GF-D8 (cell line): ENCODE measurements around the gene NAXE.
A peak's percentile ranks its signal among the peaks of the same experiment; 100 is the strongest.
"Not testable (repeated sequence)": the region's sequence is repeated elsewhere in the genome, so short reads cannot be mapped to it uniquely, and the experiment has no call there.

Experiments
- DNase-seq: peaks from one replicate; lab custom pipeline; 2025; lab: John Stamatoyannopoulos, UW

The NAXE gene

DNA sequence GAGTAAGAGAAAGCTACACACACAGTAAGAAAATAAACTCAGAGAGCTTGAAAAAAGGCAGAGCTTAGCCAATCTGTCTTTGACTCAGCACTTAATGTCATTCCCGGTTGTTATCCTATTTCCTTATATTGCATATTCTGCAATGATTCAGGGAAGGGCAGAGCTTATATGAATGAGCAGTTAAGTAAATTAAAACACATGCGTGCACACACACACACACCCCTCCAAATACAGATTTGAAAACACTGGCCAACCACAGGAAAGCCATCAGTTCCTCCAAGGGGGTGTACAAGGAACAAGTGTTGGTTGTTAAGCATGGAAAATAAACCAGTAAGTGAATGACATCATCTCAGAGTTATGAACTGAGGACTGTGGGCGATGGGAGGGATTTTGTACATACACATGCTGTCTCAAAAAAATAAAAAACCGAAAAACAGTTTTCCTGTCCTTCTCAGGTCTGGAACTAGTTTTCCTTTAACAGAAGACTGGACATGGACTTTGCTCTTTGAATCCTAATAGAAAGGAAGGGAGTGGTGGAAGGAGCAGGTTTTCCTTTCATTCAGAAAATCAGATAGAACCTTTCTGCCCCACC is 20.2 kb upstream of the NAXE start:
- DNase-seq: no peak

DNA sequence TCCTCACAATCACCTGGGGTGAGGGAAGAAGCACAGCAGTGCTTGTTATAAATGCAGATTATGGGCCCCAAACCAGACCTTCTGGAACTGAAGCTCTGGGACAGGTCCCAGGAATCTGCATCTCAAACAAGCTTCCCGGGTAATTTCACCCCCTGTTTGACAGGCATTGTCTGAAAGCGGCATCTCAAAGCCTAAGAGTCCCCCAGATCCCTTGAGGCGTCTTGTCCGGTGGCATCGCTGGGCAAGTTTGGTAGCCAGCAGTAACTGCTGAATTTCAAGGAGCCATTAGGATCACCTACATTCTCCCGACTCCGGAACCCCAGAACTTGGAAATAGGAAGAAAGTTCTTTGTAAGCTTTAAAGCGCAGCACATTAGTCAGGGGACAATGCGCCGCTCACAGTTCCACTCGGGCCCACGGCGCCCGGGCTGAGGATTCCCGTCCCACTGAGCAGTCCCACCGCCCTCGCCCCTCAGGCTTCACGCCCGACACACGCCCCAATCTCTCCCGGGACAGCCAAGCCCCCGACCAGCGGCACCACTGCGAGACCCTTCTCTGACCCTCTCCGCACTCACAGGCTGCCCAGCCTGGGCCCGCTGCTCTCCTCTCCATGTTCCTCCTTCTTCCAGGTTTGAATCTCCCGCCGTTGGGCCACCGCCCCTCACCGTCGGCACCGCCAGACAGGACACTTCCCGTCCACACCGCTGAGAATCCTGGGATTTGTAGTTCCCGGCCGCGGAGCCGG is 19.5 kb upstream of the NAXE start, which contains the start of gene IQGAP3:
Gene IQGAP3 (minus strand): TSS at position 647 of the 744 bp plus-strand sequence. CDS start 36 bp downstream, at position 611.
- peak; percentile 40 for DNase-seq

DNA sequence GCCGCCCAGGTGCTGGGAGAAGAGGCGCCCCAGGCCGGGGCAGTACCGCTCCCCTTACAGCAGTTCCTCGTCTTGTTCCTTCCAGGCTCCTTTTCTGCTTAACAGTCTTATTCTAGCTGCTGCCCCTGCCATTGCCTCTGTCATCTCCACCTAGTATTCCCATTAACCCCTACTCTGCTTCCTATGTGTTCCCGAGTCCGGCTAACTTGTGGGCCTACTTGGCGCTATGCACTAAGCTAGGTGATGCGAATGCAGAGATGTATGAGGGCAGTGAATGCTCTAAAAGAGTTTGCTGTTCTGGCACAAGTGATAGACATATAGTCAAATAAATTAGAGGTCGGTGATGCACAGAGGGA is 18.9 kb upstream of the NAXE start:
- no peak for DNase-seq

DNA sequence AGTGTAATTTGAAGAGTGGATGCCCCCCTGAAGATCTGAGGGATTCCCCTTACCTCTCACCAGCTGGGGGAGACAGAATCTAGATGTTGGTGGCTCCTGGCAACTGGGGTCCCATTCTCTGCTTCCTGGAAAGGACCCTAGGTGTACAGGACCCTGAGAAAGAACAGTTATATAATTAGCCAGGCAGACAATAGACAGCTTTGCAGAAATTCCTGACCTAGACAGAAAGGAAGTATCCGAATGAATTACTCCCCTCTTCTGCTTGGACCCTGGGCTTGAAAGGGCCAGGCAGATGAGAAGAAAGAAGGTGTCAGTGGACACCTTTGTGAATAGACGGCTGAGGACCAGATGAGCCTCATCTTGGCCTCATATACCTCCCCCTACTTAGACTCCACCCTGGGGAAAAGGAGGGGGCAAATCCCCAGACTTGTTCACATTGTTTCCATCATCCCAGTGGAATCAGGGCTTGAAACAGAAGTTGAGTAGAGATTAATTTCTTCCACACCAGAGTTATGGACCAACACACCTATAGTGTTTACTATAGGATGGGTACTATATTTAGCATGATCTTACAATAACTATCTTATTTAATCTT is 17.4 kb upstream of the NAXE start:
- DNase-seq: no peak

DNA sequence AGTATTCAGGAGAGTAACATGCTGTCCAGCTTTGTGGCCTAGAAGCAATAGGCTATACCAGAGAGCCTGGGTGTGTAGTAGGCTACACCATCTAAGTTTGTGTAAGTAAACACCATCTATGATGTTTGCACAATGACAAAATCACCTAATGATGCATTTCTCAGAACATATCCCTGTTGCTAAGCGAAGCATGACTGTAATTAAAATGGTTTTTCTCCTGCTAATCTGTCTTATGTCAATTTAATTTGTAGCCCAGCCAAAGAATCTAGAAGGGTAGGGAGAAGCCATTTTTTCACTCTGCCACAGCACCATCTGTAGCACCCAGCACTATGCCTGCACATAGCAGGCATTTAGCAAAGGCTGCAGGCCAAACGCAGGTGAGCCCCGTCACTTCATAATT is 14.0 kb upstream of the NAXE start:
- DNase-seq: no peak

DNA sequence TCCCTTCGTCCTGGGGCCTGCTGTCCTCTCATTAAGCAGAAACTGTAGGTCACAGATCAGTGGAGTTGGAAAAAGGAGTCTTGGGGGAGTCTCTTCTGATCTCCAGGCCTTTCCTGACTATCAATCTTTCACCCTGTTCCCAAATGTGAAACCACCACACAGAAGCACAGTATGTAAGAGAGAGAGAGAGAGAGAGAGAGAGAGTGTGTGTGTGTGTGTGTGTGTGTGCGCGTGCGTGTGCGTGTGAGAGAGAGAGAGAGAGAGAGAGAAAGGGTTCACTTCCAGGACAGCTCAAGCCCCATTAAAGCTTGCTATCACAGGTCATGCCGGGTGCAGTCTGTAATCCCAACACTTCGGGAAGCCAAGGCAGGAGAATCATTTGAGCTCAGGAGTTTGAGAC is 13.5 kb upstream of the NAXE start:
- DNase-seq: no peak

DNA sequence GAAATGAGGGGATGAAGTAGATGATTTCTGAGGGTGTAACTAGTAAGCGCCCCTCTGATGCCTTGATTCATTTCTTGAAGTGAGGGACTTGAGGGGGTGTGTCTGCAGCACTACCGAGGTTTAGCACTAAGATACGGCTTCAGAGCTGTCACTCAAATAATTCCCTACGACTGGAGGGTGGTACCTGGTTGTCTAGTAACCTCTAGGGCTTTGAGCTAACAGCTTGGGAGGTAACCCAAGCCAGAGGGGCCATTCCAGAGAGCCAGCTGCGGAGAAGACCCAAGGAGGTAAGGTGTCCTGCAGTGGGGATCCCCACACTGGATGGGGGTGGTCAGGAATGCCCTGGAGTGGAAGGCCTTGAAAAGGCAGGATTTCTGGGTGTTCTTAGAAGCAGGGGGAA is 12.1 kb upstream of the NAXE start, which contains the start of gene TTC24:
Gene TTC24 (plus strand): TSS at position 252 of the 400 bp plus-strand sequence. CDS start 1,642 bp downstream, outside the sequence.
- DNase-seq: no peak

DNA sequence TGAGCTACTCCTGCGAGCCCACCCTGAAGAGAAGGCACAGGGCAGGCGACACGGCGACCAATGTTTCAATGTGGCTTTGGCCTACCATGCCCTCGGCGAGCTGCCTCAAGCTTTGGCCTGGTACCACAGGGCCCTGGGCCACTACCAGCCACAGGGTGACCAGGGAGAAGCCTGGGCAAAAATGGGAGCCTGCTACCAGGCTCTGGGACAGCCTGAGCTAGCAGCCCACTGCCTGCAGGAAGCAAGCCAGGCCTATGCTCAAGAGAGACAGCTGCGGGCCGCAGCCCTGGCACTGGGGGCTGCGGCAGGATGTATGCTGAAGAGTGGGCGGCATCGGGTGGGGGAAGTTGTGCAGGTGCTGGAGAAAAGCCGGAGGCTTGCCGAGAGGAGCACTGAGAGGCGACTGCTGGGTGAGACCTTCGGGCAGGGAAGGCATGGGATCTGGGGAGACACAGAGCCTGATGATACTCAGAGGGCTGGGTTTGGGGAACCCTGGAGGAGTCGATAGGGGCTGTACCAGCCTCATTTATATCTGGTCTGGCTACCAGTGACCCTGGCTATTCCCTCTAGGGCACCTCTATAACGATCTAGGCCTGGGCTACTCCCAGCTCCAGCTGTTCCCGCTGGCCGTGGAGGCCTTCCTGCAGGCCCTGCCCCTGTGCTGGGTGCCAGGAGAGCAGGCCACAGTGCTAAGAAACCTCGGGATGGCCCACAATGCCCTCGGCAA is 9.8 kb upstream of the NAXE start:
- DNase-seq: no peak

DNA sequence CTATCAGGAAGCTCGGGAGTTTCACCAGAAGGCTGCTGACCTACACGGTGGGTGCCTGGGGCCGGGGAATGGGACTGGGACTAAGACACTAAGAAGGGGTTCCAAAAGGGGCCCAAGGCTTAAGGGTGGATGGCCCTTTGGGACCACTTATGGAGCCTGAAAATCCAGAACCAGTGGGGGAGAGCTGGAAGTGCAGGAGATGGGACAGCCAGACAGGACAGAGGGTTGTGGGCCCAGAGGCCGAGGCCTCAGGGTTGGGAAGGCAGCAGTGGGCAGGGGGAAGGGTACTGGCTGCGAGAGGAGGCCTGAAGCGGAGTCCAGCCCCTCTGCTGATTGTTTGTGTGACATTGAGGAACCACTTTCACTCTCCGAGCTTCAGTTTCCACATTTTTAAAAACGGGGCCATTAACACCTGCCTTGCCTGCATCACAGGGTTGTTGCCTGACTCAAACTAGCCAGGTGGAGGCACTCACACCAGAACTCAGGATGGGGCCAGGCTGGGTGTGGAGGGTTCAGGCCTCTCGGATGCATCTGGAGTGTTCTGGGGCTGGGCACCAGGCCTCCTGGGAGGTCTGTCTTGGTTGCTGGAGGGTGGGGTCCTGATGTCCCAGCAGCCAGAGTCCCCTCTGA is 9.1 kb upstream of the NAXE start:
- DNase-seq: no peak

DNA sequence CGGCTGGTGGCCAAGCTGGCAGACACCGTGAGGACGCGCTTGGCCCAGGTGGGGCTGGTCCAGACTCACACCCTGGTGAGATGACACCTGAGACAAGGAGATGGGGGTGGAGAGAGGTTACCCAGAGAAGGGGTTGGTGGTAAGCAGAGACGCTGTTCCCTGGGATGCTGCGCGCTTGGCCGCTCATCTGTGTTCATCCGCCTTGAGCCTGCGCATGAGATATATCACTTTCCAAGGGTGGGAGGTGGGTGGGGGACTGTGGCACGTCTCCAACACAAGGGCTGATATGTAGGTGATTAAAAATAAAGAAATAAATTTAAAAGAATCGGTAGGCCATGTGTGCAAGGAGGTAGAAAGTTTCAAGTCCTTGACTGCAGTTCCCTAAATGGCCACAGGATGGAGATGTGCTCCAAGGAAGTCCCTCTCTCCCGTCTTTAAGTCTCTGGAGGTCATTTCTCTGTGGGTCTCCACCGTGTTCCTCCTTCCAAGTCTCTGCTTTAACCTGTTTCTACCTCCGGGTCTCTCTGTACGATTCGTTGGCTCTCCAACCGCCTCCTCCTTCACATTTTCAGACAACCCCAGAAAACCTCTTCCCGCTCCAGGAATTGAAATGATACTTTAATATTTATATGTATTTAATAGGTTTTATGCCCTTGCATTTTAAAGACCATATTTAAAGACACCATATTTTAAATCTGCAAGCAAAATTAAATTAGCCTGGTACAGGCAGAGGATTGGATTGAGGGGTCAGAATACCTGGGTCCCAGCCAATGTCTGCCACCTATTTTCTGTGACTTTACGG is 7.6 kb upstream of the NAXE start:
- peak; percentile 45 for DNase-seq

DNA sequence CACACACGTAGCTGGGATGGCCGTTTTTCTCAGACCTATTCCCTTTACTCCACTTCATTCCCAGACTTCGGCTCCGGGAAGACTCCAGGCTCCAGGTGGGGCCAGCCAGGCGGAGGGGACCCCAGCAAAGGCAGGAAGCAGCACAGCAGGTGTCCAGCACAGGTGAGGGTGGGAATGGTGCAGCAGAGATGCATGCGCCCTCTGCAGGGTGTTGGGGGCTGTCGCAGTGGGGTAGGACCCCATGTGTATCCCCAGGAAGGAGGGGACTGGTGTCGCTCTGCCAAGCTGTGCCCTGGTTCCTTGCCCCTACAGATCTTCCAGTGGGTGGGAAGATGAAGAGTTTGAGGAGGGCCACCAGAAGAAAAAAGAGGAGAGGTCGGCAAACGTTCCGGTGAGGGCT is 6.8 kb upstream of the NAXE start:
- no peak for DNase-seq

DNA sequence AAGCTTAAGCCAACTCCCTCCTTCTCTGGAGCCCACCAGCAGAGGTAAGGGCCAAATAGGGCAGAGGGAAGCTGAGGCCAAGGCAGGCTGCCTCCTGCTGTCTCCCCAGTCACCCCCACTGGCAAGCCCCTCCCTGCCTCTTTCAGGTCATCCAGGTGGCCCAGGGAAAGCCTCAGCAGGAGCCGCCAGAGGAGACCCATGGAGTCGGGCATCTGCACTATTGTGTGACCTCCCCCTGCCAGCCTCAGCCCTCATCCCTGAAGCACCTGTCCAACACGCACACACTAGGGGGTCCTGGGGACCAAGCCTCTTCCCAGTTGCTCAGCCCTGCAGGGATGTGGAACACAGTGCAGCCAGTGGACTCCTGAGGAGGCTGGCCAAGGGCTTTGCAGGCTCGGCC is 5.3 kb upstream of the NAXE start:
- no peak for DNase-seq

DNA sequence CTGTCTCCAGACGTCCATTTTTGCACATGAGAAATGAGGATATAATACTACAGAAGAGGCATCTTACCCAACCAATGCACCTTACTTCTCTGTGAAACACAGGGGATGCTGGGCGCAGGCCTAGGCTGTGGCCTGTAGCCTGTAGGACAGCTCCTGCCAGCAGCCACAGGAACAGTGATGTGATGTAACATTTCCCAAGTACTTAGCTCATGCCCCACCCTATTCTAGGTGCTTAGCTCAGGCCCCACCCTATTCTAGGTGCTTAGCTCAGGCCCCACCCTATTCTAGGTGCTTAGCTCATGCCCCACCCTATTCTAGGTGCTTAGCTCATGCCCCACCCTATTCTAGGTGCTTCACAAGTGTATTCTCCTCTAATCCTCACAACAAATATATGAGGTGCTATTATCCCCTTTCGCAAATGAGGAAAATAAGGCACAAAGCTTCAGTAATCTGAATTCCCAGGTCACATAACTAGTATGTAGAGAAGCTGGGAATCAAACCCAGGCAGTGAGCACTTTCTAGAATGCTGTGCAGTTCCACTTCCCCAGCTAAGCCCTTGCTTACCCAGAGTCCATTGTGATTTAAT is 4.6 kb upstream of the NAXE start:
- no peak for DNase-seq

DNA sequence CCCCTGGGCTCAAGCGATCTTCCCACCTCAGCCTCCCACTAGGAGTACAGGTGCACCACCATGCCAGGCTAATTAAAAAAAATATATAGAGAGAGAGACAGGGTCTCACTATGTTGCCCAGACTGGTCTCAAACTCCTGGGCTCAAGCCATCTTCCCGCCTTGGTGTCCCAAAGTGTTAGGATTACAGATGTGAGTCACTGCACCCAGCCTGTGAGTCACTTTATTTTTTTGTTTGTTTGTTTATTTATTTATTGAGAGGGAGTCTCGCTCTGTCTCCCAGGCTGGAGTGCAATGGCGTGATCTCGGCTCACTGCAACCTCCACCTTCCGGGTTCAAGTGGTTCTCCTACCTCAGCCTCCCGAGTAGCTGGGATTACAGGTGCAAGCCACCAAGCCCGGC is 3.6 kb upstream of the NAXE start:
- DNase-seq: not testable (repeated sequence)

DNA sequence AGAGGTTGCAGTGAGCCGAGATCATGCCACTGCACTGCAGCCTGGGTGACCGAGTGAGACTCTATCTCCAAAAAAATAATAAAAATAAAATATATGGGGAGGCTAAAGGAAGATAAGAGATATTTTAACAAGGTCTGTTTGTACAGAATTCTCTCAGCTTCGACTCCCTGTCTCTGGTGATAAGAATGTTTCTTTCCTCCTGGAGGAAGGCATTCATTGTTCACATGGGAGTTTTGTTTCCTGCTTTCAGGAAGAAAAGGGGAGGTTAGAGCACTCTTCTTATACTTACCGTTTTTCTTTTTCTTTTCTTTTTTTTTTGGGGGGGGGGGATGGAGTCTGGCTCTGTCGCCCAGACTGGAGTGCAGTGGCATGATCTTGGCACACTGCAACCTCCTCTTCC is 2.0 kb upstream of the NAXE start:
- no peak for DNase-seq

DNA sequence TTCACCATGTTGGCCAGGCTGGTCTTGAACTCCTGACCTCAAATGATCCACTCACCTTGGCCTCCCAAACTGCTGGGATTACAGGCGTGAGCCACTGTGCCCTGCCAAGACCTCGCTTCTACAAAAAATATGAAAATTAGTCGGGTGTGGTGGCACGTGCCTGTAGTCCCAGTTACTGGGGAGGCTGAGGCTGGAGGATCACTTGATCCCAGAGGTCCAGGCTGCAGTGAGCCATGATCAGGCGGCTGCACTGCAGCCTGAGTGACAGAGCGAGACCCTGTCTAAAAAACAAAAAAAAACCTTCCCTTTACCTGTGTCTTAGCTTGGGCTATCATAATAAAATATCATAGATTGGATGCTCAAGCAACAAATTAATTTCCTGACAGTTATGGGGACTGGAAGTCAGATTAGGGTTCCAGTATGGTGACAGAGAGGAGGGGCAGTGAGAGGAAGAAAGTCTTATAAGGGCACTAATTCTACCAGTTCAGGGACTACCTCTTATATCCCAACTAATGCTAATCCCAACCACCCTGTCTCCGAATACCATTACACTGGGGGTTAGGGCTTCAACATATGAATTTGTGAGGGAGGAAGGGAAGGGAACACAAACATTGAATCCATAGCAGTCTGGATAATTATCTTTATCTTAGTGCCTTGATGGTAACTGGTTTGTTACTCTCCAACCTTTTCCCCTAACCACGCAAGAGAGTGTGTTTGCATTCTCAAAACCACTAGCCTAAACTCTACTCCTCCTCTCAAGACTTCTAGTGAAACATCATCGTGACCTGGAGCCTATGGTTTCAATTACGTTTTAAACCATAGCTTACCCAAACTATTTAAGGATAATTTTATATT is 1.0 kb upstream of the NAXE start:
- no peak for DNase-seq

DNA sequence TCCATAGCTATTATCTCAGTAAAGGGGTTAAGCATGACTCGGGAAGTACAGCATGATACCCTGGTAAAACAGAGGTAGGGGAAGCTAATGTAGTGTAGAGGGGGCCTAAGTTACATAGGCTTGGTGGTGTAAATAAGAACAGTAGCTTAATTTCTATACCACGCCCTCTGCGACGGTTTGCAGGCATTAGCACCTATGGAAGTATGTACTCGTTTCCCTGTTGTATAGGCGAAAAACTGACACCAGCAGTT is 470 bp upstream of the NAXE start:
- DNase-seq: no peak

DNA sequence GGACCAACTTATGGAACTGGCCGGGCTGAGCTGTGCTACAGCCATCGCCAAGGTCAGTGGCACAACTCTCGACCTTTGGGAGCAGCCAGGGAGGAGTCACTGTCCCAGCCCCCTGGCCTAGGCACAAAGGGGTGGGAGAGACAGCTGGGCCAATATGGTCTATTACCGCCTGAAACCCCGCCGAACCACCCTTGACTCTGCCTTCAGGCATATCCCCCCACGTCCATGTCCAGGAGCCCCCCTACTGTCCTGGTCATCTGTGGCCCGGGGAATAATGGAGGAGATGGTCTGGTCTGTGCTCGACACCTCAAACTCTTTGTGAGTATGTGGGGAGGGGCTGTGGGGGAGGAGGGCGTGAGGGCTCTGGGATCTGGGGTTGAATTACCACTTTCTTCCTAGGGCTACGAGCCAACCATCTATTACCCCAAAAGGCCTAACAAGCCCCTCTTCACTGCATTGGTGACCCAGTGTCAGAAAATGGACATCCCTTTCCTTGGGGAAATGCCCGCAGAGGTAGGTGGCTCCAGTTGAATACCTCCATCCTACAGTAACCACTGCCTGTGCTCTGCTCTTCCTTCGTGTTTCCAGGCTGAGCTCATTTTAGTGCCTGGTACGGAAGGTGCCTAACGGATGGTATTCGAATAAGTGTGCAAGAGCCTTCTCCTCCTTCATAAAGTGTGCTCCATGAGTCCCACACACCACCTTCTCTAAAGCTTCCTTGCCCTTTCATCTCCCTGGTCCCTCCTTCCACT is 758 bp downstream of the NAXE start:
- no peak for DNase-seq

DNA sequence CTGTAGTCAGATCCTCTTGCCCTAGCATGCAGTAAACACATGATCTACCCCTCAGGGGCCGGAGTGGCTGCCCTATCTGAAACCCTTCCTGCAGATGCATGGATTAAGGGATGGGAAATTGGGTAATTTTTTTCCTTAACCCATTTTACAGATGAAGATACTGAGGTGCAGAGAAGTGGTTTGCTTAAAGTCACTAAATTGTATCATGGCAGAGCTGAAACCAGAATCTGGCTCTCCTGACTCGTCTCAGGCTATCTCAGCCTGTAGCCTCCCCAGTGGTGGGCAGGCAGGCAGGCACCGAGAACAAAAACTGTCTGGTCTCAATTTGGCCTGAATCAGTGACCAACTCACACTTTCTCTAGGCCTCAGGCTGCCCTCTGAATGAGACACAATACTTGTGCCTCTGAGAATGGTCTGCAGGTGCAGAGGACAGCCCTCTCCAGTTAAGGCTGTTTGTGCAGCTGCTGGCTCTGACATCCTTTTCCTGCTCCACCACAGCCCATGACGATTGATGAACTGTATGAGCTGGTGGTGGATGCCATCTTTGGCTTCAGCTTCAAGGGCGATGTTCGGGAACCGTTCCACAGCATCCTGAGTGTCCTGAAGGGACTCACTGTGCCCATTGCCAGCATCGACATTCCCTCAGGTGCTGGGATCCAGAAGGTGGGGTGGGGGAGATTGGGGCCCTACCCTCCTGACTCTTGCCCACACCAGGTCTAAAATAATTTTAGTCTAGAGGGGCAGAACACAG is 1.5 kb downstream of the NAXE start:
- no peak for DNase-seq
